Stimulated activated CD4-positive, alpha-beta T cell treated with anti-CD3 and anti-CD28 coated beads, Interleukin-4, amount 100 ng/mL, for 1 hour (primary cell): ENCODE measurements around the gene MUC22.
"Not testable (repeated sequence)": the region's sequence is repeated elsewhere in the genome, so short reads cannot be mapped to it uniquely, and the experiment has no call there.

Experiments used
- DNase-seq: peaks from one replicate; pipeline ENCODE4 v3.0.0-alpha.2; 2020

MUC22 gene

GRCh38 chr6:31010393-31011060 is at the start of gene MUC22:
MUC22 (plus strand) TSS chr6:31010474; CDS start chr6:31010707, 233 bp downstream.
- DNase-seq: peak; percentile 6

- no peak for DNase-seq
These were observed 49.2 kb upstream of the MUC22 start for GRCh38 chr6:30960907-30961673.

- DNase-seq: no peak
These were observed 47.6 kb upstream of the MUC22 start for GRCh38 chr6:30962716-30963115.

DNA sequence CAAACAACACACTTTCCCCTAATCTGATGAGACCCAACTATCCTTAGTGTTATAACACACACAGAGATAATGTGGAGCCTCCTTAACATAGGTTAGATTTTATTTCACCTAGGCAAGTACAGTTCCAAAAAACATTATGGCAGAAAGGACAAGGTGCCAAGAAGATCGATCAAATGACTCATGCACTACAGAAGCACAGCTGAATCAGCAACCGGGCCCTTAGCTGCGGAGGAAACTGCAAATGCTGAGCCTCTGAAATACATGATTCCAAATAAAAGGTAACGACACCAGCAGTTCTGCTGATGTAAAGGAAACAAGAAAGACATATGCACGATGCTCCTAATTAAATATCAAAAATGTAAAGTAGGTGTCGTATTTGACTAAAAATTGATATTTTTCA is 46.6 kb upstream of the MUC22 start:
- no peak for DNase-seq

DNA sequence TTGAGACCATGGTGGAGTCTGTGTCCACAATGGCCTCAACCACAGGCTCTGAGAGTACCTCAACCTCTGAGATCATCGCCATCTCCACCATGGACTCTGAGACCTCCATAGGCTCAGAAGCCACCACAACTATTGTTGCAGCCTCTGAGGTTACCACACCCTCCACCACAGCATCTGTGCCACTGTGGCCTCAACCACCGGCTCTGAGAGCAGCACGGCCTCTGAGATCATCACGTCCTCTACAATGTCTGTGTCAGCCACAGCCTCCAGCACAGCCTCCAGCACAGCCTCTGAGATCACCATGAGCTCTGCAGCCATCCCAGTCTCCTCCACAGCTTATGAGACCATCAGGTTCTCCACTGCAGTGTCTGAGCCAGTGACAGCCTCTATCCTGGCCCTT is 46.2 kb upstream of the MUC22 start:
- DNase-seq: no peak

GRCh38 chr6:30965140-30965601 is 45.1 kb upstream of the MUC22 start:
- no peak for DNase-seq

GRCh38 chr6:30966154-30966553 is 44.1 kb upstream of the MUC22 start:
- DNase-seq: no peak

GRCh38 chr6:30969171-30969570 is 41.1 kb upstream of the MUC22 start:
- not testable (repeated sequence) for DNase-seq

GRCh38 chr6:30970946-30971345 is 39.3 kb upstream of the MUC22 start:
- no peak for DNase-seq

DNA sequence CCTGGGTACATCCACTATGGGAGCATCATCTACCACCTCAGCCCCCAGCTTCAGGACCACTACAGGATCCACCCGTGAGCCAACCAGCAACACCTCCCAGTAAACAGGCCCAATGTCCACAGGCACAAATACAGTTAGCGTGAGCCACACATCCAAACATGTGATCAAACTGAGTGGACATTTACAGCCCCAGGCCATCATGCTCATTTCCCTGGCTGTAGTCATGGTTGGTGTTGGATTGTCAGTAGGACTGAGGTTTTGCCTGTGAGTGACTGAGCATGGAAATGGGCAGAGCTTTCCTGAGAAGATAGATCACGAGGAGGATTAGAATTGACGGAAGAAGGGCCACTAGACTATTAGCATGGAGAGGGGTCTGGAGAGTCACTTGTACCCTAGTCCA is 37.5 kb upstream of the MUC22 start:
- DNase-seq: no peak

- no peak for DNase-seq
These were observed 35.6 kb upstream of the MUC22 start for GRCh38 chr6:30974490-30975252.

GRCh38 chr6:30979141-30979540 is 31.1 kb upstream of the MUC22 start:
- no peak for DNase-seq

DNA sequence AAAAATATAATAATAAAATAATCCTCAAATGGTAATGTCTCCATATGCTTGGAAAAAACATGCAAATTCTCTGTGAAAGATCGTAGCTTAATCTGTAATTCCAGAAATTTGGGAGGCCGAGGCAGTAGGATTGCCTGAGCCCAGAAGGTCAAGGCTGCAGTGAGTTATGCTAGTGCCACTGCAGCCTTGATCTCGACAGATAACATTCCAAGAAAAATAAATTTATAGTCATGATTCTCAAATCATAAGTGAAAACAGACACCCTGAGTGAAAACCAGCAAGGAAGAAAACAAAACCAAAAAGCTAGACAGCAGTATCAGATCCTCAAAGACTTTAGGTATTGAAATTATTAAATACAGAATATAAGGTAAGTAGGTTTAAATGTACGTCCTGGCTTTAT is 30.6 kb upstream of the MUC22 start:
- DNase-seq: no peak

- no peak for DNase-seq
These were observed 28.1 kb upstream of the MUC22 start for GRCh38 chr6:30981942-30982772.

GRCh38 chr6:30983439-30983838 is 26.8 kb upstream of the MUC22 start, which contains the start of gene MUC21:
MUC21 (plus strand) TSS chr6:30983718; CDS start chr6:30983959, 241 bp downstream.
- DNase-seq: no peak

DNA sequence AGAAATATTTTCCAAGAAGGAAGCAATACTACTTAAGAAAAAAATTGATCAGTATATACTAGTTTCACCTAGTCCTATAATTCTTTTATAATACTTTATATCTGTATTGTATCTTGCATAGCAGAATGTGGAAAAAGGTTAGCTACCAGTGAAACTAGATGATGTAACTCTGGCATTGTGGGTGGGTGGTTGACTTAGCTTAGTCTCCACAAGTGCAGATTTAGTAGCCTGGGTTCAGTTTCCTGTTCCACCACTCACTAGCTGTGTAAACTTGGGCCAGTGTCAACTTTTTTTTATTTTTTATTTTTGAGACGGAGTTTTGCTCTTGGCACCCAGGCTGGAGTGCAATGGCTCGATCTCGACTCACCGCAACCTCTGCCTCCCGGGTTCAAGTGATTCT is 24.8 kb upstream of the MUC22 start:
- no peak for DNase-seq

- no peak for DNase-seq
These were observed 23.0 kb upstream of the MUC22 start for GRCh38 chr6:30987304-30987703.

- no peak for DNase-seq
These were observed 22.0 kb upstream of the MUC22 start for GRCh38 chr6:30988209-30988825.

DNA sequence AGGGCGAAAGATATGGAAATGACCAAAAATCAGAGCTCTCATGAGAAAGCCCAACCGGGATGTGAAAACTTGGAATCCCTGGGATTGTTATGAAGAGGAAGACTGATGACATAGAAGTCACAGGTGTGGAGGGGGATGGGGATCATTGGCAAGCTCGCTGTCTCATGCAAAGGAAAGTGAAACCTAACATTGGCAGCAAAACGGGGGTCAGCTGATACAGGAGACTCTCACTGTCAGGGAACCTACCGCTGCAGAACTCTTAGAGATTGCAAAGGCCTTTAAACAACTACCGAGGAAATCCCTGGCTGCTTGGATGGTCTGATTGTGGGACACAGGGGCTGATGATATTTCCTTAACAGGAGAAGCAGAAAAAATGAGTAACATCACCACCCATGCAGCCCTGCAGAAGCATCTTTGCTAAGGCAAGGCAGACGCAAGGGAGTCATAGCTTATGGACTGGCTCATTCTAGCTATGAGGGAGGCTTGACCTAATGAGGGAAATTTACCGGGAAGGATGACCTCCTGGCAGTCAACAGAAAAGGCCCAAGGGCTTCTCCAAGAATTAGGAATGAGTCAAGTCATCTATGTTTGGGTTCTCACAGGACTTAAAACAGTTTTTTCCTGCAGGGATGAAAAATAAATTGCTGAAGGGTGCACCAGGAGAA is 19.7 kb upstream of the MUC22 start:
- DNase-seq: peak; percentile 6

- DNase-seq: no peak
These were observed 18.4 kb upstream of the MUC22 start for GRCh38 chr6:30991891-30992290.

- no peak for DNase-seq
These were observed 13.0 kb upstream of the MUC22 start for GRCh38 chr6:30997301-30997700.

DNA sequence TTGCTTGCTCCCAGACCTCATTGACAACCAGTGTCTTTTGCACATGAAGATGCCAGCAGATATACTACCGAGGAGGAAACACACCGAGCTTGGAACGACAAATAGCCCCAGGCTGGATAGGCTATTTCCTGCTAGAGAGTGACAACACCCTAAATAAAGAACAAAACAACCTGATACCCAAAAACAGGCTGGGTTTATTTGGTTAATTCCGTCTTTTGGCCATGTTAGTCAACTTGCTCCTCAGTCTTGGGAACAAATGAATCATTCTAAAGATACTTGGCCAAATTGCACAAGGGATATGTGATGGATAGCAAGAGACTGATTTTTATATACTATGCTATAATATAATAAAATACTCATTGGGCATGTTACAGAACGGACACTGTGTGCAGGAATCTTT is 11.5 kb upstream of the MUC22 start:
- no peak for DNase-seq
